Activated T-helper 1 cell treated with Interleukin-2 at 50 U/mL for 16 hours (primary cell): ENCODE data around the gene MORN3.
"Not testable (repeated sequence)": the region's sequence is repeated elsewhere in the genome, so short reads cannot be mapped to it uniquely, and the experiment has no call there.

ENCODE experiments used
- DNase-seq: peaks from one replicate; pipeline ENCODE4 v3.0.0-alpha.2; 2020; ENCODE audit warnings: low read depth

The MORN3 gene

DNA sequence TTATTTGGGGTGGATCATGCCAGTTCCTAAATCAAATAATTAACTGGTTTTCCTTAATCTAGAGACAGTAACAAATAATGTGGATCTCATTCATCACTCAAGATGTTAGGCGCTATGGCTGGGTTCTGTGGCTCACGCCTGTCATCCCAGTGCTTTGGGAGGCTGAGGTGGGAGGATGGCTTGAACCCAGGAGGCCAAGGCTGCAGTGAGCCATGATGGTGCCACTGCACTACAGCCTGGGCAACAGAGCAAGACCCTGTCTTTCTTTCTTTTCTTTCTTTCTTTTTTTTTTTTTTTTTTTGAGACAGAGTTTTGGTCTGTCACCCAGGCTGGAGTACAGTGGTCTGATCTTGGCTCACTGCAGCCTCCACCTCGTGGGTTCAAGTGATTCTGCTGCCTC lies 23.3 kb upstream of the MORN3 start:
- not testable (repeated sequence) for DNase-seq

DNA sequence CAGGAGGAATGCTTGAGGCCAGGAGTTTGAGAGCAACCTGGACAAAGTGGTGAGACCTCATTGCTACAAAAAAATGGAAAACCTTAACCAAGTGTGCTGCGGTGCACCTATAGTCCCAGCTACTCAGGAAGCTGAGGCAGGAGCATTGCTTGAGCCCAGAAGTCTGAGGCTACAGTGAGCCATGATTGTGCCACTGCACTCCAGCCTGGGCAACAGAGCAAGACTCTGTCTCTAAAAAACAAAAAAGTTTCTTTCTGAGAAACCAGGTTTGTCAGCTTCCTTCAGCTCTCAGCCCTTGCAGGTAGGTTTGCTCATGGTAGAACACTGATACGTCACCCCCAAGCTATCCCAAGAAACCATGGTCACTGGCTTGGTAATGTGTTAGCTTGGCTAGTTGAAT lies 20.0 kb upstream of the MORN3 start:
- no peak for DNase-seq

DNA sequence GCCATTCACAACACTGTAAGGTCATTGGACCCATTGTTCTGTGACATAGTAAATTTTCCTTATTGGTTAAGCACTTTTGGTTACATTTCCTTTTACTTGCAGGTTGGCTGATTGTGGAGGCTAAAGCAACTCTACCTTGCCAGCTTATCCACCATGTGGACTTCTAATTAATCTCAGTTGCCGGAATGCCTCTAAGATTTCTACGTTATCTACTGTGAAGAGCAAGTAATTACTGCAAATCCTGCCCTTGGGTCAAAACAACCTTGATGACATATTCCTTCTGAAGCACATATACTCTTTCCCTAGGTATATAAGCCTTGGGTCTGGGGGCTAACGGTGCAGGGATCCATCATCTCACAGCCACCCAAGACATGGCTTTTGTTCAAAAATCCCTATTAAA lies 19.5 kb upstream of the MORN3 start:
- no peak for DNase-seq

DNA sequence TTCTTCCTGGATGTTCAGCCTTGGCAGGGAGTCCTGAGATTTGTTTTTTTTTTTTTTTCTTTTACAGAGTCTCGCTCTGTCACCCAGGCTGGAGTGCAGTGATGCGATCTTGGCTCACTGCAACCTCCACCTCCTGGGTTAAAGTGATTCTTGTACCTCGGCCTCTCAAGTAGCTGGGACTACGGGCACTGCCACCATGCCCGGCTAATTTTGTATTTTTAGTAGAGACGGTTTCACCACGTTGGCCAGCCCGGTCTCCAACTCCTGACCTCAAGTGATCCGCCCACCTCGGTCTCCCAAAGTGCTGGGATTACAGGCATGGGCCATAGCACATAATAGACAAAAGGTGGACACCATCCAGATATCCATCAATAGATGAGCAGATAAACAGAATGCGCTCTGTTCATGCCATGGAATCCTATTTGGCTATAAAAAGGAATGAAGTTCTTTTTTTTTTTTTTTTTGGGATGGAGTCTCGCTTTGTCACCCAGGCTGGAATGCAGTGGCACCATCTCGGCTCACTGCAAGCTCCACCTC lies 10.3 kb upstream of the MORN3 start:
- not testable (repeated sequence) for DNase-seq

DNA sequence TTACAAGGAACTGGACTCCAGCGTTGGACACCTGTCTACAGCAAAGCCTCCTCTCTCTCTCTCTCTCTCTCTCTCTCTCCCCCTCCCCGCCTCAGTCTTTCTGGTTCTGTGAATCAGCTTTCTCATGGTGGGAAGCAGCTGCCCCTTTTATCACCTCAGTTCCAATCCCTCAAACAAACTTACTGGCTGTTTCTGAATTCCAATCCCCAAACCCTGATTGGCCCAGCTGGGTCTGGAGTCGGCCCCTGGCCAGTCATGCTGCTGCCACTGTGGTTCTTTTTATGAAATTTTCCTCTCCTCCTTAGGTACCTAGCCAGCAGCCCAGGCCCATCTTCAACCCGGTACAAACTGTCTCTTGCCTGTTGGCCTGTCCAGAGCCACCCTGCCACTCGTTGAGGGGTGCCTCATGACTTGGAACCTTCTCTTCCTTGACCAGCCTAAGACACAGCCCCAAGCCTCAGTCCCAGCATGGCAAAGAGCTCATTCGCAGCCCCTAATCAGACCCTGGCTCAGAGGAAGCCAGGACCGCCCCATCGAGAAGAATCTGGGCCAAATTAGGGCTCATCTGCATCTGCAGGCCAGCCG lies 9.4 kb upstream of the MORN3 start:
- no peak for DNase-seq

DNA sequence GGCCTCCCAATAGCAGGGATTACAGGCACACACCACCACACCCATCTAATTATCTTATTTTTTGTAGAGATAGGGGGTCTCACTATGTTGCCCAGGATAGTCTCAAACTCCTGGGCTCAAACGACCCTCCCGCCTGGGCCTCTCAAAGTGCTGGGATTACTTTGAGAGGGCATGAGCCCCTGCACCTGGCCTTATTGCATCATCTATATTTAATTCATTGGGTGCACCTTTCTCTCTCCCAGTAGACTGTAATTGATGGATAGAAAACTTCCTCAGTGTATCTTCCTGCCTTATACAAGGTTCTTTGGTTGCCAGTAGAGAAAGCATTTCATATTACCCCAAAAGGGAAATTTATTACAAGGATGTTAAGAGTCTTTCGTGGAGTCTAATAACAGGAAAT lies 8.9 kb upstream of the MORN3 start:
- no peak for DNase-seq

DNA sequence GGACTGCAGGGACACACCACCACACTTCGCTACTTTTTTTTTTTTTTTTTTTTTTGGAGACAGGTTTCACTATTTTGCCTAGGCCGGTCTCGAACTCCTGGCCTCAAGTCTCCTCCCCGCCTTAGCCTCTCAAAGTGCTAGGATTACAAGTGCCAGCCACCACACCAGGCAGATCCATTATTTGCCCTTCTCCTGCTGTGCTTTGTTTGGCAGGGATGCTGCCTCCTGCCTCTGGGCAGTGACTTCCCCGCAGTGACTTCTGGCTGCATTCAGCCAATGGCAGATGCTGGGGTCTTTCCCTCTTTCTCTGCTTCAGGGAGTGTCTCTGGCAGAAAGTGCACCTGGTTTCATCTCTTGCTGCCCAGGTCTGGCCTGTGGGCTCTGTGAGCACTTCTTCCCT lies 6.7 kb upstream of the MORN3 start:
- DNase-seq = no peak

DNA sequence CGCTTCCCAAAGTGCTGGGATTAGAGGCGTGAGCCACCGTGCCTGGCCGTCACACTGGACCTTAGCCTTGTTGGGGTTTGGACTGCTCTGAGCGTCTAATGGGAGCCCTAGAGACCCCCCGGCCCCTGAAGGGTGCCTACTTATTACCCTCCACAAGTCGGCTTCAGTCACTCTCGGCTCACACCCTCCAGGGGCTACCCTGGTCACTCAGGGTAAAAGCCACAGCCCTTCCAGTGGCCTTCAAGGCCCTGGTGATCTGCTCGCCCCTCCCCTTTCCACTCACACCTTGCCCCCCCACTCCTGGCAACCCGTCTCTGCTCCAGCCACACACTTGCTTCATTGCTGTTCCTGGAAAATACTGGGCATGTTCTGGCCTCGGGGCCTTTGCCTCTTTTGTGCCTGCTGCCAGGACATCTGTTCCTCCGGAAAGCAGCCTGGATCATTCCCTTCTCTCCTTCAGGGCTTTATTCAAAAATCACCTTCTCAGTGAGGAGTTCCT lies 3.6 kb upstream of the MORN3 start:
- DNase-seq = no peak

DNA sequence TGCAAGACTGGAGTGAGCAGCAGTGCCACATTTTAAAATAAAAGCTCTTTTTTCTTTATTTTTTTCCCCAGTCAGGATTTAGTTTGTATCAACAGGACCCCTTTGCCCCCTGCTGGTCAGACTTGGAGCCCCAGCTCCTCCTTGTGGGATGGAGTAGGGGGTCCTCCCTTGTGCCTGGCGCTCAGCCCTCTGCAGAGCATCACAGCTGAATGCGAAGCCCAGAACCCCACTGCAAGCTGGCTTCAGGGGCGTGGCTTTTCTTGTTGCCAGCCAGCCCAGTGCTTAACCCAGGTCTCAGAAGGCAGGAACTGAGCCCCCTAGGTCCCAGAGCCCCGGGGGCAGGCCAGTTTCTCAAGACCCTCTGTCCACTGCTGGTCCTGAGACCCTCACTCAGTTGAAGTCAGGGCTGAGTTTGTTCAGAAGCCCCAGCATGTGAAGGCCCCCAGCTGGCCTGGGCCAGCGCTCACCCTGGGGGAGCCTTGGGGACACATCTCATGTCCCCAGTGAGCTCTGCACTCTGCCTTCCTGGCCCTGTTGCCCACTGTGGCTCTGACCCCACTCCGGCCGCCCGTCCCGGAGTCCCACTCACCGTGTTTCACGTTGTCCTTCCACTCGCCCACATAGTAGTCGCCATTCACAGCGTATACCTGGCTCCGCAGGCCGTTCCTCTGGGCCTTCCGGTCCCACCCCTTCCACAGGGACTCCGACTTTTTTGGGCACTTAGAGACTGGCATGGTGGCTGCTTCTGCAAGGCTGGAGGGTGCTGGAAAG lies 519 bp downstream of the MORN3 start:
- DNase-seq = peak; percentile 23

DNA sequence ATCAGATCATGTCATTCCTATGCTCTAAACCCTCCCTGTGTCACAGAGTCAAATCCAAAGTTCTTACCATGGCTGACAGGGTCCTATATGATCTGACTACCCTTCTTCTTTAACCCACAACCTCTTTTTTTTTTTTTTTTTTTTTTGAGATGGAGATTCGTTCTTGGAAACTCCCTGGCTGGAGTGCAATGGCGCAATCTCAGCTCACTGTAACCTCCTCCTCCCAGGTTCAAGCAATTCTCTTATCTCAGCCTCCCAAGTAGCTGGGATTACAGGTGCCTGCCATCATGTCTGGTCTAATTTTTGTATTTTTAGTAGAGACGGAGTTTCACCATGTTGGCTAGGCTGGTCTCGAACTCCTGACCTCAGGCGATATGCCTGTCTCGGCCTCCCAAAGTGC lies 2.6 kb downstream of the MORN3 start:
- DNase-seq = not testable (repeated sequence)

DNA sequence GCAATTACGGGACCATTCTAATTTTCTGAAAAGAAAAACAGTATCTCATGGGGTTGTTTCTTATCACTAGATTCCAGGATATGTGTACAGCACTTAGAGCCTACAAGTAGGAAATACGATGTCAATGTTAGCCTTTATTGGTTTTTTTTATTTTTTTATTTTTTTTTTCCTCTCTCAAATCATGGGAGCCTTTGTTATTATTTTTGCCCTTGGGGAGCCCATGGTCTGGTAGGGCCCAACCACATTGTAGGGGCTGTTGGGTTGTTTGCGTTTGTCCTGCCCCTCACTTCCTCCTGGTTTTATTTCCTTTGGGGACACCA lies 5.9 kb downstream of the MORN3 start:
- DNase-seq = no peak

DNA sequence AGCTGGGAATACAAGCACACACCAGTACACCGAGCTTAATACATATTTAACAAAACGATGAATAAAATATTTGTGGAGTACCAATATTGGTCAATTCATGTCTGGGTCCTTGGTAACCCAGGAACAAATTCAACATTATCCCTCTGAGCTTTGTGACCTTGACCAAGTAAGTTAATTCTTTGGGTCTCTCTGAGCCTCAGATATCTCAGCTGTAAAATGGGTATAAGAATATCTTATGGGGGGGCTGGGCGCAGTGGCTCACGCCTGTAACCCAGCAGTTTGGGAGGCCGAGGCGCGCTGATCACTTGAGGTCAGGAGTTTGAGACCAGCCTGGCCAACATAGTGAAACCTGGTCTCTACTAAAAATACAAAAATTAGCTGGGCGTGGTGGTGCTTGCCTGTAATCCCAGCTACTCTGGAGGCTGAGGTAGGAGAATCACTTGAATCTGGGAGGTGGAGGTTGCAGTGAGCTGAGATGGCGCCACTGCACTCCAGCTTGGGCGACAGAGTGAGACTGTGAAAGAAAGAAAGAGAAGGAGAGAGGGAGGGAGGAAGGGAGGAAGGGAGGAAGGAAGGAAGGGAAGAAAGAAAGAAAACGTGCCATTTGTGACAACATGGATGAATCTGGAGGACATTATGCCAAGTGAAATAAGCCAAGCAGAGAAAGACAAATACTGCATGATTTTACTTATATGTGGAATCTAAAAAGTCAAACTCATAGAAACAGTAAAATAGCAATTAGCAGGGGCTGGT lies 7.9 kb downstream of the MORN3 start:
- not testable (repeated sequence) for DNase-seq

DNA sequence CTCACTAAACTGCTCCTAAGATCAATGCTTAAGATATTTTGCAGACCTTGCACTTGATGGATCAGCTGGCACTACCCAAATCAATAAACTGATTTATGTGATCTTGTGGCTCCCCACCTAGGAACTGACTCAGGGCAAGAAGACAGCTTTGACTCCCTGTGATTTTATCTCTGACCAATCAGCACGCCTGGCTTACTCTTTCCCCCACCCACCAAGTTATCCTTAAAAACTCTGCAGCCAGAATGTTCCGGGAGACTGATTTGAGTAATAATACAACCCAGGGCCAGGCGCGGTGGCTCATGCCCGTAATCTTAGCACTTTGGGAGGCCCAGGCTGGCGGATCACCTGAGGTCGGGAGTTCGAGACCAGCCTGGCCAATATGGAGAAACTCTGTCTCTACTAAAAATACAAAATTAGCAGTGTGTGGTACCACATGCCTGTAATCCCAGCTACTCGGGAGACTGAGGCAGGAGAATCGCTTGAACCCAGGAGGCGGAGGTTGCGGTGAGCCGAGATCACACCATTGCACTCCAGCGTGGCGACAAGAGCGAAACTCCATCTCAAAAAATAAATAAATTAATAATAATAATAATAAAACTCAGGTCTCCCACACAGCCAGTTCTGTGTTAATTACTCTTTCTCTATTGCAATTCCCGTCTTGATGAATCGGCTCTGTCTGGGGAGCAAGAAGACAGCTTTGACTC lies 12.0 kb downstream of the MORN3 start:
- DNase-seq = no peak

DNA sequence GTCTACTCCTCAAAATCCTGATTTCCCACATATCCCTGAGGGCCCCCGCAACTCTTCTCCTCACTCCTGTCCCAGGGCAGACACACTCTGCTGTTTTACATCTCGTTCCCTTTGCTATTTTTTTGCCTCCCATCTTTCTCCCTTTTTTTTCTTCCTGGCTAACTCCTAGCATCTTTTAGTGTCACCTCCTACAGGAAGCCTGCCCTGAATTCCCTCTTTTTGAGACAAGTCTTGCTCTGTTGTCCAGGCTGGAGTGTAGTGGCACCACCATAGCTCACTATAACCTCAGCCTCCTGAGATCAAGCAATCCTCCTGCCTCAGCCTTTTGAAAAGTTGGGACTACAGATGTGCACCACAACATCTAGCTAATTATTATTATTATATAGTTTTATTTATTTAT lies 13.3 kb downstream of the MORN3 start:
- no peak for DNase-seq

DNA sequence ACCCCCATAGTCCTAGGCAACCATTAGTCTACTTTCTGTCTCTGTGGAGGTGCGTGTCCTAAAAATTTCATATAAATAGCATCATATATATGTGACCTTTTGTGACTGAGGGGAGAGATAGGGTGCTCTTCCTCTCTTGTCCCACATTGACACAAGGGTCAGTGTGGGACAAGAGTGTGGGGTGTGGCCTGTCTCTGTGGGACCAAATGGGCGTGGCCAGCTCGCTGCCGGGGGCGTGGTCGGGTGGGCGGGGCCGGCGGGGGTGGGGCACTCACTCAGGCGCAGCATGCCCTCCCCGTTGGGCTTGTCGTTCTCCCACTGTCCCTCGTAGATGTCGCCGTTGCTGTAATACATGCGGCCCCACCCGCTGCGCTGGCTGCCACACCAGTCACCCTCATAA lies 15.5 kb downstream of the MORN3 start:
- no peak for DNase-seq

DNA sequence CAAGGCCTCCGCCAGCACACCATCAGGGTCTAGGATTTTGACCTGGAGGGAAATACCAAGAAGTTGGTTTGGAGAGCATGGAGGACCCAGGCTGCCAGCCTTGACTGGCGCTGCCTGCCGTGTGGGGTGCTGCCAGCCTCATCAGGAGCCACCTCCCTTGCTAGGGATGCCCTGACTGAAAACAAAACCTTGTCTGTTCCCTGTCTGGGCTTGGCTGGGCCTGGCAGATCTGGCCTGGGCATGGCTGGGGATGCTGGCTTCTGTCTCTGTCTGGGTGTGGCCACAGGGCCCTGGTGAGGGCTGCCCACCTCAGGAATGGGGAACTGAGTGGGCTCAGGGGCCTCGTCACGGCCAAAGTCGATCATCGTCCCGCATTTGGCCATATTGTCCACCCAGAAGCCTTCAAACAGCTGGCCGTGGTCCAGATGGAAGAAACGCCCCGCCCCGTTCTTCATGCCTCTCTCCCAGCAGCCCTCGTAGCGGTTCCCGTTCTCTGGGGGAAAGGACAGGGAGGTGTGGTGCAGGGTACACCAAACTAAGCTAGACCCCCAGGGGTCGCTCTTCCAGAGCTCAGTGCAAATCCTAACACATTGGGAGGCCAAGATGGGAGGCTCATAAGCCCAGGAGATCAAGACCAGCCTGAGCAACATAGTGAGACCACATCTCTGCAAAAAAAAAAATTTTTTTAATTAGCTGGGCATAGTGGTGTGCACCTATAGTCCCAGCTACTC lies 16.5 kb downstream of the MORN3 start:
- DNase-seq = no peak

DNA sequence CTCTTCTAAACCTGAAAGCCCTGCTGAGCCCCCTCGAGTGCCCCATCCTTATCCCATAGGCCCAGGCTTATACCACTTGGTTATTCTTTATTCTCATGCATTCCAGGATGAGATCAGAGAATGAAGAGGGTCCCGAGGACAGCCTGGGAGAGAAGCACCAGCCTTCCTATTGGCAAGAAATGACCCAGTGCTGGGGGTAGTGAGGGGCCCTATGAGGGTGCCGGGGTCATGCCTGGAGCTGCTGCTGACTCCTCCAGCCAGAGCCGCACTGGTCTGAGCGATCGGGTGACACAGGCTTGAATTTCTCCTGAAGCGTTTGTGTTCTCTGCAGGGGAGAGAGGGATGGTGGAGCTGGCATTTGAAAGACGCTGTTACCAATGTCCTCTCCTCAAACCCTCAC lies 18.1 kb downstream of the MORN3 start:
- no peak for DNase-seq

DNA sequence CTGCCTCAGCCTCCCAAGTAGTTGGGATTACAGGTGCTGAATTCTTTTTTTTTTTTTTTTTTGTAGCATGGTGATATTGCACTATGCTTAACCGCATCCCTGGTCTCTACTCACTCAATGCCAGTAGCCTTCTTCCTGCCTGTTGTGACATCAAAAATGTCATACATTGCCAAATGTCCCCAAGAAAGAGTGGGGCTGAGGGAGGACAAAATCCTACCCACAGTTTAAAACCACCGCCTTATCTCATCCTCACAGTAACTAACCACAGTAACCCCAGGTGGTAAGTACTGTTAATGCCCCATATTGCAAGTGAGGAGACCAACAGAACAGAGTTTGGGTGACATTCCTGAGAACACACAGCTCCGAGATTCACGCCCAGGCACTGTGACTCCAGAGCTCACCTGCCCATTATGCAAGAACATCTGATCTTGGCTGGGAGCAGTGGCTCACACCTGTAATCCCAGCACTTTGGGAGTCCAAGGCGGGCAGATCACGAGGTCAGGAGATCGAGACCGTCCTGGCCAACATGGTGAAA lies 19.6 kb downstream of the MORN3 start:
- DNase-seq = no peak

DNA sequence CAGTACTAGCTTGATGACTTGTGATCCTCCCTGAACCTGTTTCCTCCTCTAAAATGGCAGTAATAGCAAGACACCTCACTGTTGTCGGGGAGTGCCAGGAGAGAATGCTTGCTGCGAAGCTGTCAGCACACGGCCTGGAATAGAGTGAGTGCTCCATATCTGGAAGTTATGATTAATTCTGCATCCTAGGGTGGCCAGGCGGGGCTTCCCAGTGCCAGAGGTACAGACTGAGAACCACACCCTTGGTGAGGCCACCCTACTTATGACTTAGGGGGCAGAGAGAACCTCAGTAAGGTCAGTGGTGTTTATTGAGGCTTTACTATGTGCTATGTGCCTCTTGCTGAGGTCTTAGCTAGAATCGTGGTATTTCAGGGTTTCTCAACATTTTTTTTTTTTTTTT lies 20.1 kb downstream of the MORN3 start:
- DNase-seq = no peak

DNA sequence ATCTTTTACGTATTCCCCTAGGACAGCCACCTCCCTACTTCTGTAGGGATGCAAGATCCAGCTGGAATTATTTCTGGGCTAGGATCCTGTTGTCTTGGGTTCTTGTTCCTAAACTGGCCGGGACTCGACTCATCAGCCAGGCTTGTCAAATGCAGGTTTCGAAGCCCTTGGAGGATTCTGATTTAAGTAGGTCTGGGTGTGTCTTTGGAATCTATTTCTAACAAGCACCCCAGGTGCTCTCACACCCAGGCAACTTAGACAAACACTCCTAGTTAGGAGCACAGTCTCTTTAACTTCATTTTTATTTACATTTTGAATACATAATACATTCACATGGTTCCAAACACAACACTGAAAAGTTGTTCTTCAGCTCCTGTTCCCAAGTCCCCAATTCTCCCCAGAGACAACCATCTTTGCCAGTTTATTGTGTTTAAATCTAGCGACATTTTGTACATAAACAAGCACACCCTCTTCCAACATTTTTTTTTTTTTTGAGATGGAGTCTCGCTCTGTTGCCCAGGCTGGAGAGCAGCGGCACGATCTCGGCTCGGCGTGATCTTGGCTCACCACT lies 20.9 kb downstream of the MORN3 start:
- DNase-seq = no peak

DNA sequence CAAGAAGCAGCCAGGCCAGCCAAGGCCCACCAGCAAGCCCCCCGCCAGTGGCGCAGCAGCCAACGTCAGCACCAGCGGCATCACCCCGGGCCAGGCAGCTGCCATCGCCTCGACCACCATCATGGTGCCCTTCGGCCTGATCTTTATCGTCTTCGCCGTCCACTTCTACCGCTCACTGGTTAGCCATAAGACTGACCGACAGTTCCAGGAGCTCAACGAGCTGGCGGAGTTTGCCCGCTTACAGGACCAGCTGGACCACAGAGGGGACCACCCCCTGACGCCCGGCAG lies 28.2 kb downstream of the MORN3 start:
- DNase-seq = no peak
